ENCODE data around the gene PPM1M.

PPM1M gene

GRCh38 chr3:52289338-52289746 lies 43.8 kb downstream of the PPM1M start:
- H3K27ac ChIP-seq (ENCODE audit: low read depth, low read length), result no peak overlapping the region
- no peak overlapping the region for H3K9ac ChIP-seq (ENCODE audit: low read length)
- H3K4me3 ChIP-seq (ENCODE audit: low read depth in 1 of 2, low read length in 2 of 2), result no peak overlapping the region
- H3K27me3 ChIP-seq (ENCODE audit: control insufficient read depth in 1 of 2, insufficient read depth in 2 of 2, low read length in 2 of 2), result no peaks in the 10 kb centered on the region
- no peaks in the 10 kb centered on the region for H3K36me3 ChIP-seq (ENCODE audit: insufficient read depth, low read length)
- peaks cover 18% of the 10 kb centered on the region for H3K4me1 ChIP-seq (ENCODE audit: insufficient read depth, low read length)
- H3K9me3 ChIP-seq (ENCODE audit: low read length), result no peaks in the 10 kb centered on the region

DNA sequence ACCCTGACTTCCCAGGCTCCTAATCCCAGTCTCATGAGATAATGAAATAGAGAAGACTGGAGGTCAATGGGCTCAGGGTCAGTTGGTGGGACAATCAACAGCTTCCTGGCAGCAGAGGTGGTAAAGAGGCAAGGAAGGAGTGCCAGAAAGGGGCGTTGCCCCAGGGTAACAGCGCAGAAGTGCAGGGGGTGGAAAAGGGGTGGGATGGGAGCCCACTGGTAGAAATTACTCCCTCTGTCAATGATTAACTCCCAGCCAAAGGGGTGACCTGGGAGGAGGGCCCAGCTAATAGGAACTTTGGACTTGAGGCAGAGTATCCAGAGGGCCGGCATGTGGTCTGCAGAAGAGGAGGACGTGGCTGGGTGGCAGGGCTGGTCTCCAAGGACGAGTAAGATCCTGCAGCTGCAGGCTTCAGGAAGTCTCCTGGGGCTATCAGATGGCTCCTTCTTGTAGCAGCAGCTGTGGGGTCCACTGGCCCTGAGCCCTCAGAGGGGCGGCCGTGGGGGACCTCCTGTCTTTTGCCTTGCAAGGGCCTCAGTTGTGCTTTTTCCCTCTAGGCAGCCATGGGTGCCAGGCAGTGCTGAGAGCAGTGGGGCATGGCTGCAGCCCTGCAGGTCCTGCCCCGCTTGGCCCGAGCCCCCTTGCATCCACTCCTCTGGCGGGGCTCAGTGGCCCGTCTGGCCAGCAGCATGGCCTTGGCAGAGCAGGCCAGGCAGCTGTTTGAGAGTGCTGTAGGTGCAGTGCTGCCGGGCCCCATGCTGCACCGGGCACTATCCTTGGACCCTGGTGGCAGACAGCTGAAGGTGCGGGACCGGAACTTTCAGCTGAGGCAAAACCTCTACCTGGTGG lies 44.4 kb downstream of the PPM1M start:
- Histone ChIP-seq H3K27ac (ENCODE audit: low read depth, low read length) (no peak overlapping the region), H3K36me3 (ENCODE audit: insufficient read depth, low read length) (no peaks in the 10 kb centered on the region), H3K27me3 (ENCODE audit: control insufficient read depth in 1 of 2, insufficient read depth in 2 of 2, low read length in 2 of 2) (no peaks in the 10 kb centered on the region), H3K9ac (ENCODE audit: low read length) (no peak overlapping the region), H3K4me3 (ENCODE audit: low read depth in 1 of 2, low read length in 2 of 2) (no peak overlapping the region), H3K9me3 (ENCODE audit: low read length) (no peaks in the 10 kb centered on the region), H3K4me1 (ENCODE audit: insufficient read depth, low read length) (peaks cover 18% of the 10 kb centered on the region)

DNA sequence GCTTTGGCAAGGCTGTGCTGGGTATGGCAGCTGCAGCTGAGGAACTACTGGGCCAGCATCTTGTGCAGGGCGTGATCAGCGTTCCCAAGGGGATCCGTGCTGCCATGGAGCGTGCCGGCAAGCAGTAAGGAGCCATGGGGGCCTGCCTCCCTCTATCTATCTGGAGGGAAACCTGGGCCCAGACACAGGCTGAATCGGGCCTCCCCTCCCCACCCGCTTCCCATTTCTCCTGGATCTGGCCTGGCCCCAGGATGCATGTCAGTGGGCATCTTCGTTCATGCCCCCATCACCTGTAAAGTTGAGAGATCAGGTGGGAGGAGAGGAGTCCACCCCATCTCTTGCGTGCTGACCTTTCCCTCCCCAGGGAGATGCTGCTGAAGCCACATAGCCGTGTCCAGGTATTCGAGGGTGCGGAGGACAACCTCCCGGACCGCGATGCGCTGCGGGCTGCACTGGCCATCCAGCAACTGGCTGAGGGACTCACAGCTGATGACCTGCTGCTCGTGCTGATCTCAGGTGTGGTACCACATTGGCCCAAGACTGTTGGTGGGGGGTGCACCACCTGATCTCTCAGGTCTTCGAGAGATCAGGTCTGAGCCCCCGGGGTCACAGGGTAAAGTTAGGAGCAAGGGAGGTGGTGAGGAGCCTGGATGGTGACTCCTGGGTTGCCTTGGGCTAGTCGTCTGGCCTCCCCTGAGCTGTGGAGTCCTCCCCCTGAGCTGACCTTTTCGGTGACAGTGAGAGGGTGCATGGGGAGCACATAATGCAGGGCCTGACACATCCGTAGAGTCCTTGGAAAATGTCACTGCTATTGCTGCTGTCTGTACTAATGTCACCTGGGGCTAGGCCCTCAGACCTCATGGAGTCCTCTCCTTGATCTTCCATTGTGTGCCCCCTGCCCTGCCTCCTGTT lies 45.3 kb downstream of the PPM1M start:
- no peaks in the 10 kb centered on the region for H3K36me3 ChIP-seq (ENCODE audit: insufficient read depth, low read length)
- H3K9ac ChIP-seq (ENCODE audit: low read length), result no peak overlapping the region
- no peak overlapping the region for H3K27ac ChIP-seq (ENCODE audit: low read depth, low read length)
- no peaks in the 10 kb centered on the region for H3K9me3 ChIP-seq (ENCODE audit: low read length)
- no peak overlapping the region for H3K4me3 ChIP-seq (ENCODE audit: low read depth in 1 of 2, low read length in 2 of 2)
- no peaks in the 10 kb centered on the region for H3K27me3 ChIP-seq (ENCODE audit: control insufficient read depth in 1 of 2, insufficient read depth in 2 of 2, low read length in 2 of 2)
- peaks cover 18% of the 10 kb centered on the region for H3K4me1 ChIP-seq (ENCODE audit: insufficient read depth, low read length)

GRCh38 chr3:52291508-52292181 lies 46.1 kb downstream of the PPM1M start:
- H3K27me3 ChIP-seq (ENCODE audit: control insufficient read depth in 1 of 2, insufficient read depth in 2 of 2, low read length in 2 of 2), result no peaks in the 10 kb centered on the region
- H3K36me3 ChIP-seq (ENCODE audit: insufficient read depth, low read length), result no peaks in the 10 kb centered on the region
- H3K9me3 ChIP-seq (ENCODE audit: low read length), result no peaks in the 10 kb centered on the region
- no peak overlapping the region for H3K9ac ChIP-seq (ENCODE audit: low read length)
- H3K4me3 ChIP-seq (ENCODE audit: low read depth in 1 of 2, low read length in 2 of 2), result no peak overlapping the region
- peaks cover 15% of the 10 kb centered on the region for H3K4me1 ChIP-seq (ENCODE audit: insufficient read depth, low read length)
- no peak overlapping the region for H3K27ac ChIP-seq (ENCODE audit: low read depth, low read length)

DNA sequence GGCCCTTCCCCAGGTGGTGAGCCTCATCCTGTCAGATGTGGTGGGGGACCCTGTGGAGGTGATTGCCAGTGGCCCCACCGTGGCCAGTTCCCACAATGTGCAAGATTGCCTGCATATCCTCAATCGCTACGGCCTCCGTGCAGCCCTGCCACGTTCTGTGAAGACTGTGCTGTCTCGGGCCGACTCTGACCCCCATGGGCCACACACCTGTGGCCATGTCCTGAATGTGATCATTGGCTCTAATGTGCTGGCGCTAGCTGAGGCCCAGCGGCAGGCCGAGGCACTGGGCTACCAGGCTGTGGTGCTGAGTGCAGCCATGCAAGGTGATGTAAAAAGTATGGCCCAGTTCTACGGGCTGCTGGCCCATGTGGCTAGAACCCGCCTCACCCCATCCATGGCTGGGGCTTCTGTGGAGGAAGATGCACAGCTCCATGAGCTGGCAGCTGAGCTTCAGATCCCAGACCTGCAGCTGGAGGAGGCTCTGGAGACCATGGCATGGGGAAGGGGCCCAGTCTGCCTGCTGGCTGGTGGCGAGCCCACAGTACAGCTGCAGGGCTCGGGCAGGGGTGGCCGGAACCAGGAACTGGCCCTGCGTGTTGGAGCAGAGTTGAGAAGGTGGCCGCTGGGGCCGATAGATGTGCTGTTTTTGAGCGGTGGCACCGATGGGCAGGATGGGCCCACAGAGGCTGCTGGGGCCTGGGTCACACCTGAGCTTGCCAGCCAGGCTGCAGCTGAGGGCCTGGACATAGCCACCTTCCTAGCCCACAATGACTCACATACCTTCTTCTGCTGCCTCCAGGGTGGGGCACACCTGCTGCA lies 46.9 kb downstream of the PPM1M start:
- H3K4me1 ChIP-seq (ENCODE audit: insufficient read depth, low read length), result peaks cover 7% of the 10 kb centered on the region
- no peak overlapping the region for H3K9ac ChIP-seq (ENCODE audit: low read length)
- H3K4me3 ChIP-seq (ENCODE audit: low read depth in 1 of 2, low read length in 2 of 2), result no peak overlapping the region

DNA sequence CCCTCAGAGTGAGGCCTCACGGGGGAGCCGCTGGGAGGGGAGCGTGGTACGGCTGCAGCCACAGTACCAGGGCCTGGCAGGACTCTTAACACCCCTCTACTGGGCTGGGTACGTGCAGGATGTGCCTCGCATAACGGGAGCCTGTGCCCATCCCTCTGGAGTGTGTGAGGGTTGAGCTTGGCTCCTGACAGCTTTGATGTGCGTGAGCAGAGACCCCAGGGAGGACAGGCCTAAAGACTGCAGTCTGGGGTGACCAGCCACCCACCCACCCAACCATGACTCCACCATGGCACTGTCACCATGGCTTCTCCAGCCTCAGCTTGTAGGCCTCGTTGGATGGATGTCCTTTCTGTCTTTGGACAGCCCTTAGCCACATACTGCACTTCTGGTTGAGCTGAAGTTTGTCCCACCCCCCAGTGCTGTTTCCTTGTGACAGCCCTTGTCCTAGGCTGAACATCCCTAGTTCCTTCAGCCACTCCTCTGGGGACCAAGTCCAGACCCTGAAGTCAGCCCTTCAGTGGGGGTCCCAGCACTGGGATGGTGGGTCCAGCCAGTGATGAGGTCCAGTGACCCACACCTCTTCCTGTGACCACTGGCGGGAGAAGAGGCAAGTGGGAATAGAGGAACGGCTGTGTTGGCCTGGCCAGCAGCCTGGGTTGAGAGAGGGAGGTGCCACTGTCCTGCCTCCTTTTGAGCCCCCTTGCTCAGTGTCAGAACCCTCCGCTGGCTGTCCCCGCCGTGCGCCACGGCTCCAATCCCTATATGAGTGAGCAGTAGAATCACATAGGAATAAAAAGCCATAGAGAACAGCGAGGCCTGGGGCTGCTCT lies 48.1 kb downstream of the PPM1M start:
- no peaks in the 10 kb centered on the region for H3K36me3 ChIP-seq (ENCODE audit: insufficient read depth, low read length)
- no peak overlapping the region for H3K4me3 ChIP-seq (ENCODE audit: low read depth in 1 of 2, low read length in 2 of 2)
- H3K27ac ChIP-seq (ENCODE audit: low read depth, low read length), result no peak overlapping the region
- no peaks in the 10 kb centered on the region for H3K9me3 ChIP-seq (ENCODE audit: low read length)
- H3K4me1 ChIP-seq (ENCODE audit: insufficient read depth, low read length), result peaks cover 1% of the 10 kb centered on the region
- H3K27me3 ChIP-seq (ENCODE audit: control insufficient read depth in 1 of 2, insufficient read depth in 2 of 2, low read length in 2 of 2), result no peaks in the 10 kb centered on the region
- H3K9ac ChIP-seq (ENCODE audit: low read length), result no peak overlapping the region

More for the DNA sequence above, 46.9 kb downstream of the PPM1M start:
- Histone ChIP-seq H3K36me3 (ENCODE audit: insufficient read depth, low read length) (no peaks in the 10 kb centered on the region), H3K9me3 (ENCODE audit: low read length) (no peaks in the 10 kb centered on the region), H3K27me3 (ENCODE audit: control insufficient read depth in 1 of 2, insufficient read depth in 2 of 2, low read length in 2 of 2) (no peaks in the 10 kb centered on the region), H3K27ac (ENCODE audit: low read depth, low read length) (no peak overlapping the region)

- Histone ChIP-seq H3K27ac (ENCODE audit: low read depth, low read length) (no peak overlapping the region), H3K36me3 (ENCODE audit: insufficient read depth, low read length) (no peaks in the 10 kb centered on the region), H3K27me3 (ENCODE audit: control insufficient read depth in 1 of 2, insufficient read depth in 2 of 2, low read length in 2 of 2) (no peaks in the 10 kb centered on the region), H3K9ac (ENCODE audit: low read length) (no peak overlapping the region), H3K4me1 (ENCODE audit: insufficient read depth, low read length) (no peaks in the 10 kb centered on the region), H3K9me3 (ENCODE audit: low read length) (no peaks in the 10 kb centered on the region), H3K4me3 (ENCODE audit: low read depth in 1 of 2, low read length in 2 of 2) (no peak overlapping the region)
These were observed 49.0 kb downstream of the PPM1M start for GRCh38 chr3:52294320-52295150.

DNA sequence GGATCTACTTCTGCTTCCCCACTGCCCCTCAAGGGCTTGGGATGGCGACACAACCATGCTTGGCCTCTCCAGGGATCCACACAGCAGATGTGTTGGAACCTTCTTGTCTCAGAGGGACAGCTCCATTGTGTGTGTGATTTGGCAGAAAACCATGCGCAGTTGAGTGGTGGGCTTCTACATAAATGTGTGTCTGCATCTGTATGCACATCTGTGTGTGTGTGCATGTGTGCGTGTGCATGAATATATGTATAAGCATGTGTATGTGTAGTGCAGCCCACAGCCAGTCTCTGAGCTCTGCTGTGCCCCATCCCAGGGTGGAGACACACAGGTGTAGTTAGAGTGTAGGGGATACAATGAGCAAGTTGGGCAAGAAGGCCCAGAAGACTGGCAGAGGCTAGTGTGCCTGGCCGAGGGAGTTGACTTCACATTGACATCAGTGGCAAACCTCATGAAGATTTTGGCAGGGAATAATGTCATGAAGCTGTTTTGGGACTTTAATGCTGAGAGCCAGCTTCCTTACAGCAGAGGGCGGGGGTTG lies 50.2 kb downstream of the PPM1M start:
- no peak overlapping the region for H3K9ac ChIP-seq (ENCODE audit: low read length)
- H3K4me3 ChIP-seq (ENCODE audit: low read depth in 1 of 2, low read length in 2 of 2), result no peak overlapping the region
- no peaks in the 10 kb centered on the region for H3K9me3 ChIP-seq (ENCODE audit: low read length)
- H3K27ac ChIP-seq (ENCODE audit: low read depth, low read length), result no peak overlapping the region
- H3K36me3 ChIP-seq (ENCODE audit: insufficient read depth, low read length), result no peaks in the 10 kb centered on the region
- H3K27me3 ChIP-seq (ENCODE audit: control insufficient read depth in 1 of 2, insufficient read depth in 2 of 2, low read length in 2 of 2), result no peaks in the 10 kb centered on the region
- H3K4me1 ChIP-seq (ENCODE audit: insufficient read depth, low read length), result no peaks in the 10 kb centered on the region

DNA sequence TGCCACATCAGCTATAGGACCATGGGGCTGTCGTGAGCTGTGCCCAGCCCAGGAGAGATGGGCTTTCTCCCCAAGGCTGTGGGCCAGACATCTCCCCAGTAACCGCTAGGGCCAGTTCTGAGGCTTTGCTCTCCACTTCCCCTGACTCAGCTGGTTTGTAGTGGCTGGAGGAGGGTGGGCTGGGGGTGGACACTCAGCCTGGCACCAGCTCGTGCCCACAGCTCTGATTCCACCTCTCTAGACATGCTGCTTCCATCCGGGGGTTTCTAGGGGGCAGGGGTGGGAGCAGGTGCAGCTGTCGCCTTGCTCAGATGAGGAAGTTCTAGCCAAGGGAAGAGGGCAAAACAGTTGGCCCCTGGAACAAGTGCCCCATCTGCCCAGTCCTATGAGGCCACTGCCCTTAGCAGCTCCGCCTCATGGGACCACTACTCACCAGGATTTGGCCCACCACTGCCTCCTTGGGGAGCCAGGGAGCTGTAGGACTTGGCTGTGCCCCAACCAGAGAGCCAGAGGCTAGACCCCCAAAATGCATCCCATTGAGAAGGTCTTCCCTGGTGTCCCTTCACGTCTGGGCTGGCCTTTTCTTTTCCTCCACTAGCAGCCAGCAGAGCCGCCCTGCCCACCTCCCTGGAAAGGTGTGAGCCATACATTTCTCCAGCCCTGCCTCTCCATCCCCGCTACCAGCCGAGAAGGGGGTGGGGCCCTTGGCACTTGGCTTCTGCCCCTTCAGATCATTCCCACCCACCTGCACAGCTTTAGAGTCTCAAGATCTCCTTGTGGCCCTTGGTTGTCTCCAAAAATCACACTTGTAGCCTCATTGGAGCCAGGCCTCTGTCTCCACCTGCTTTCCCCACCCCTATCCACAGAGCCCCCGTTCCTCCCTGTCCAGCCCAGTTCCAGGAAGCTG lies 51.9 kb downstream of the PPM1M start:
- no peaks in the 10 kb centered on the region for H3K27me3 ChIP-seq (ENCODE audit: control insufficient read depth in 1 of 2, insufficient read depth in 2 of 2, low read length in 2 of 2)
- H3K4me1 ChIP-seq (ENCODE audit: insufficient read depth, low read length), result no peaks in the 10 kb centered on the region
- no peak overlapping the region for H3K9ac ChIP-seq (ENCODE audit: low read length)
- H3K4me3 ChIP-seq (ENCODE audit: low read depth in 1 of 2, low read length in 2 of 2), result no peak overlapping the region
- H3K9me3 ChIP-seq (ENCODE audit: low read length), result no peaks in the 10 kb centered on the region
- H3K36me3 ChIP-seq (ENCODE audit: insufficient read depth, low read length), result no peaks in the 10 kb centered on the region
- H3K27ac ChIP-seq (ENCODE audit: low read depth, low read length), result no peak overlapping the region
